Activated T-helper 2 cell treated with anti-CD3 and anti-CD28 coated beads, Interferon-gamma antibody, Interleukin-2, Interleukin-4, amounts not matched to agents 10 μg/mL and 5 μg/mL and 100 μg/mL, durations not matched to agents 14 hours and 24 hours and 36 hours (primary cell): ENCODE results near the gene HOXC4. TPM values are rescaled to one million over a fixed set of nuclear protein-coding genes. Genes with fewer than 3 reads are reported as not detected.
"Not testable (repeated sequence)": the region's sequence is repeated elsewhere in the genome, so short reads cannot be mapped to it uniquely, and the experiment has no call there.

Experiments
- DNase-seq: peaks from one replicate; pipeline ENCODE4 v3.0.0; 2021; ENCODE audit warnings: low spot score
- H3K27ac Mint-ChIP-seq: one replicate; pipeline ENCODE4 v1.8.0; 2021; ENCODE audit warnings: mixed read lengths
- H3K27me3 Mint-ChIP-seq: one replicate; pipeline ENCODE4 v1.8.0; 2021; ENCODE audit warnings: low read depth, mixed read lengths
- H3K36me3 Mint-ChIP-seq: one replicate; pipeline ENCODE4 v1.8.0; 2021; ENCODE audit warnings: low read depth, mixed read lengths
- H3K4me1 Mint-ChIP-seq: one replicate; pipeline ENCODE4 v1.8.0; 2021; ENCODE audit warnings: low read depth, mixed read lengths
- H3K4me3 Mint-ChIP-seq: one replicate; pipeline ENCODE4 v1.8.0; 2021; ENCODE audit warnings: low read depth, mild to moderate bottlenecking, moderate library complexity, mixed read lengths
- H3K9me3 Mint-ChIP-seq: one replicate; pipeline ENCODE4 v1.8.0; 2021; ENCODE audit warnings: mixed read lengths
- intact Hi-C: fragments of 100-400 bp; cut with micrococcal nuclease; formaldehyde crosslinking; loops from one replicate; pipeline ENCODE4 v1.15.1; 2023
- total RNA-seq: library from RNA; stranded (reverse); gene quantifications from 2 replicates; pipeline ENCODE4 v1.2.3, GENCODE V29; 2022

The HOXC4 gene
- total RNA-seq, 1 donor from 2014 or later, result 0.14 TPM

- no peak overlapping the region for H3K4me3 Mint-ChIP-seq
Measured at GRCh38 chr12:54068418-54069070, 14.9 kb downstream of the HOXC4 start.

GRCh38 chr12:54071942-54072341 is 18.3 kb downstream of the HOXC4 start:
- Mint-ChIP-seq H3K27ac (no peak overlapping the region), H3K27me3 (peaks cover 21% of the 10 kb centered on the region), H3K9me3 (no peaks in the 10 kb centered on the region), H3K36me3 (no peaks in the 10 kb centered on the region), H3K4me1 (no peaks in the 10 kb centered on the region), H3K4me3 (no peak overlapping the region)
- intact Hi-C loops, result no loop called here
- DNase-seq, result no peak

More at GRCh38 chr12:54068418-54069070, 14.9 kb downstream of the HOXC4 start:
- no peaks in the 10 kb centered on the region for H3K9me3 Mint-ChIP-seq
- no peak overlapping the region for H3K27ac Mint-ChIP-seq
- H3K4me1 Mint-ChIP-seq, result no peaks in the 10 kb centered on the region
- H3K36me3 Mint-ChIP-seq, result no peaks in the 10 kb centered on the region
- no peak for DNase-seq
- intact Hi-C loops, result no loop called here
- H3K27me3 Mint-ChIP-seq, result peaks cover 35% of the 10 kb centered on the region

- DNase-seq, result no peak
- H3K27me3 Mint-ChIP-seq, result peaks cover 9% of the 10 kb centered on the region
- H3K27ac Mint-ChIP-seq, result no peak overlapping the region
- H3K36me3 Mint-ChIP-seq, result no peaks in the 10 kb centered on the region
- intact Hi-C loops, result no loop called here
- no peaks in the 10 kb centered on the region for H3K9me3 Mint-ChIP-seq
- no peaks in the 10 kb centered on the region for H3K4me1 Mint-ChIP-seq
- H3K4me3 Mint-ChIP-seq, result no peak overlapping the region
Measured at GRCh38 chr12:54074308-54074707, 20.7 kb downstream of the HOXC4 start.

GRCh38 chr12:54075409-54075808 is 21.8 kb downstream of the HOXC4 start:
- intact Hi-C loops, result no loop called here
- DNase-seq, result no peak
- H3K4me1 Mint-ChIP-seq, result no peaks in the 10 kb centered on the region
- H3K36me3 Mint-ChIP-seq, result no peaks in the 10 kb centered on the region
- no peak overlapping the region for H3K27ac Mint-ChIP-seq
- H3K4me3 Mint-ChIP-seq, result no peak overlapping the region
- H3K27me3 Mint-ChIP-seq, result peaks cover 9% of the 10 kb centered on the region
- no peaks in the 10 kb centered on the region for H3K9me3 Mint-ChIP-seq

GRCh38 chr12:54075974-54076373 is 22.3 kb downstream of the HOXC4 start:
- Mint-ChIP-seq H3K27ac (no peak overlapping the region), H3K4me1 (peaks cover 1% of the 10 kb centered on the region), H3K27me3 (peaks cover 6% of the 10 kb centered on the region), H3K4me3 (no peak overlapping the region), H3K9me3 (no peaks in the 10 kb centered on the region), H3K36me3 (no peaks in the 10 kb centered on the region)
- DNase-seq, result no peak
- intact Hi-C loops, result no loop called here

GRCh38 chr12:54077843-54078242 is 24.2 kb downstream of the HOXC4 start:
- H3K36me3 Mint-ChIP-seq, H3K4me3 Mint-ChIP-seq, H3K9me3 Mint-ChIP-seq, H3K27ac Mint-ChIP-seq, H3K27me3 Mint-ChIP-seq, DNase-seq, intact Hi-C loops: not testable (repeated sequence)
- peaks cover 11% of the 10 kb centered on the region for H3K4me1 Mint-ChIP-seq

GRCh38 chr12:54079115-54079514 is 25.5 kb downstream of the HOXC4 start:
- H3K9me3 Mint-ChIP-seq, H3K27ac Mint-ChIP-seq, H3K27me3 Mint-ChIP-seq, H3K36me3 Mint-ChIP-seq, intact Hi-C loops, DNase-seq, H3K4me3 Mint-ChIP-seq: not testable (repeated sequence)
- H3K4me1 Mint-ChIP-seq, result peaks cover 17% of the 10 kb centered on the region

- H3K36me3 Mint-ChIP-seq, H3K9me3 Mint-ChIP-seq, H3K4me3 Mint-ChIP-seq, DNase-seq, intact Hi-C loops, H3K27ac Mint-ChIP-seq: not testable (repeated sequence)
- Mint-ChIP-seq H3K27me3 (peaks cover 11% of the 10 kb centered on the region), H3K4me1 (peaks cover 17% of the 10 kb centered on the region)
Measured at GRCh38 chr12:54080008-54080924, 26.6 kb downstream of the HOXC4 start.

GRCh38 chr12:54081053-54081514 is 27.4 kb downstream of the HOXC4 start:
- peak overlapping the region; percentile 77 for H3K4me3 Mint-ChIP-seq
- peaks cover 17% of the 10 kb centered on the region for H3K27me3 Mint-ChIP-seq
- DNase-seq, result peak; percentile 13
- H3K9me3 Mint-ChIP-seq, intact Hi-C loops, H3K36me3 Mint-ChIP-seq: not testable (repeated sequence)
- H3K4me1 Mint-ChIP-seq, result peaks cover 17% of the 10 kb centered on the region
- H3K27ac Mint-ChIP-seq, result peak overlapping the region; percentile 28

- H3K27me3 Mint-ChIP-seq, result peaks cover 24% of the 10 kb centered on the region
- peak overlapping the region; percentile 81 for H3K27ac Mint-ChIP-seq
- H3K36me3 Mint-ChIP-seq, intact Hi-C loops, H3K9me3 Mint-ChIP-seq: not testable (repeated sequence)
- peaks cover 17% of the 10 kb centered on the region for H3K4me1 Mint-ChIP-seq
- peak; percentile 17 for DNase-seq
- peak overlapping the region; percentile 77 for H3K4me3 Mint-ChIP-seq
Measured at GRCh38 chr12:54081581-54082396, 28.2 kb downstream of the HOXC4 start.

GRCh38 chr12:54082397-54082892 is 28.8 kb downstream of the HOXC4 start:
- peak overlapping the region; percentile 81 for H3K27ac Mint-ChIP-seq
- no peaks in the 10 kb centered on the region for H3K36me3 Mint-ChIP-seq
- H3K4me1 Mint-ChIP-seq, result peaks cover 17% of the 10 kb centered on the region
- no peaks in the 10 kb centered on the region for H3K9me3 Mint-ChIP-seq
- peak; percentile 18 for DNase-seq
- H3K27me3 Mint-ChIP-seq, result peaks cover 24% of the 10 kb centered on the region
- intact Hi-C loops, result no loop called here
- H3K4me3 Mint-ChIP-seq, result peak overlapping the region; percentile 77

- H3K4me3 Mint-ChIP-seq, intact Hi-C loops, H3K4me1 Mint-ChIP-seq, H3K36me3 Mint-ChIP-seq, H3K27ac Mint-ChIP-seq, DNase-seq, H3K9me3 Mint-ChIP-seq: not testable (repeated sequence)
- peaks cover 62% of the 10 kb centered on the region for H3K27me3 Mint-ChIP-seq
Measured at GRCh38 chr12:54088011-54088410, 34.4 kb downstream of the HOXC4 start.
